Spleen (tissue), 7 donors: Measurements from ENCODE around the gene VAV1.

Experiments used
- POLR2A ChIP-seq, 3 donors: fragments of 450-650 bp; IDR thresholded peaks; one replicate each; pipeline ENCODE4 v1.5.1; 2017; ENCODE audit warnings: antibody characterized with exemption in 3 of 3, mild to moderate bottlenecking in 1 of 3
- TF ChIP-seq, protein P1 (sequence below), 11 experiments: fragments of 200-600 bp in 7 of 11; fragments of 450-650 bp in 4 of 11; sonication (generic) in 4 of 11; IDR thresholded peaks in 8 of 11; conservative IDR thresholded peaks in 3 of 11; 1 replicate in 7 of 11; 2 replicates in 4 of 11; pipeline versions ENCODE4 v1.4.0 to v1.8.0; 2016 to 2021; ENCODE audit warnings: antibody characterized with exemption in 11 of 11, inconsistent platforms in 4 of 11, mild to moderate bottlenecking in 1 of 11
- donor health status: DM: no; HTN: no; CAD: no; lungs with moderate emphysema.
- donor health status: DM: no; HTN: no; CAD: no.
- donor health status: DM: no; HTN: no; CAD: no.

DNA sequence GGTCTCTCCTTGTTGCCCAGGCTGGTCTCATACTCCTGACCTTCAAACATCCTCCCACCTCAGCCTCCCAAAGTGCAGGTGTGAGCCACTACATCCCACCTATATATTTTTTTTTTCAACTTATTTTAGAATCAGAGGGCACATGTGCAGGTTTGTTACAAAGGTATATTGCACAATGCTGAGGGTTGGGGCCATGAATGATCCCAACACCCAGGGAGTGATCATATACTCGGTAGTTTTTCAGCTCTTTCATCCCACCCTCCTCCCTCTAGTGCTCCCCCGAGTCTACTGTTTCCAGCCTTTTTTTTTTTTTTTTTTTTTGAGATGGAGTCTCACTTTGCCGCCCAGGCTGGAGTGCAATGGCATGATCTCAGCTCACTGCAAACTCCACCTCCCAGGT is 76.5 kb downstream of the VAV1 start:
- TF ChIP-seq, protein P1, sequence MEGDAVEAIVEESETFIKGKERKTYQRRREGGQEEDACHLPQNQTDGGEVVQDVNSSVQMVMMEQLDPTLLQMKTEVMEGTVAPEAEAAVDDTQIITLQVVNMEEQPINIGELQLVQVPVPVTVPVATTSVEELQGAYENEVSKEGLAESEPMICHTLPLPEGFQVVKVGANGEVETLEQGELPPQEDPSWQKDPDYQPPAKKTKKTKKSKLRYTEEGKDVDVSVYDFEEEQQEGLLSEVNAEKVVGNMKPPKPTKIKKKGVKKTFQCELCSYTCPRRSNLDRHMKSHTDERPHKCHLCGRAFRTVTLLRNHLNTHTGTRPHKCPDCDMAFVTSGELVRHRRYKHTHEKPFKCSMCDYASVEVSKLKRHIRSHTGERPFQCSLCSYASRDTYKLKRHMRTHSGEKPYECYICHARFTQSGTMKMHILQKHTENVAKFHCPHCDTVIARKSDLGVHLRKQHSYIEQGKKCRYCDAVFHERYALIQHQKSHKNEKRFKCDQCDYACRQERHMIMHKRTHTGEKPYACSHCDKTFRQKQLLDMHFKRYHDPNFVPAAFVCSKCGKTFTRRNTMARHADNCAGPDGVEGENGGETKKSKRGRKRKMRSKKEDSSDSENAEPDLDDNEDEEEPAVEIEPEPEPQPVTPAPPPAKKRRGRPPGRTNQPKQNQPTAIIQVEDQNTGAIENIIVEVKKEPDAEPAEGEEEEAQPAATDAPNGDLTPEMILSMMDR (IDR thresholded peaks at IDR 0.05 in 8 of 11, conservative IDR thresholded peaks at IDR 0.05 in 3 of 11): no peak
- no peak for TF ChIP-seq POLR2A (IDR thresholded peaks at IDR 0.05)
